H9 (cell line): ENCODE measurements around the gene SLC25A41. TPM values are rescaled to one million over a fixed set of nuclear protein-coding genes. Genes with fewer than 3 reads are reported as not detected.

Source experiments
- DNase-seq: peaks from one replicate; pipeline ENCODE4 v3.0.0-alpha.2; 2017
- H2AFZ ChIP-seq: one replicate; pipeline ENCODE4 v1.6.1; 2013; ENCODE audit warnings: mild to moderate bottlenecking, low read length, control low read depth, moderate library complexity
- H2AK5ac ChIP-seq: 2 replicates; pipeline ENCODE4 v1.6.1; 2013; ENCODE audit warnings: low read length, control low read depth, mixed read lengths; ENCODE audit not compliant: insufficient read length
- H2BK120ac ChIP-seq: one replicate; pipeline ENCODE4 v1.6.1; 2013; ENCODE audit warnings: low read depth, mild to moderate bottlenecking, low read length, control low read depth, inconsistent platforms; ENCODE audit not compliant: poor library complexity, severe bottlenecking
- H2BK12ac ChIP-seq: 2 replicates; pipeline ENCODE4 v1.6.1; 2013; ENCODE audit warnings: low read length, control low read depth, mixed read lengths, low read depth; ENCODE audit not compliant: insufficient read length
- H2BK15ac ChIP-seq: 2 replicates; pipeline ENCODE4 v1.6.1; 2013; ENCODE audit warnings: low read depth, low read length, control low read depth
- H2BK20ac ChIP-seq: one replicate; pipeline ENCODE4 v1.6.1; 2013; ENCODE audit warnings: low read depth, mild to moderate bottlenecking, low read length, control low read depth, inconsistent platforms; ENCODE audit not compliant: poor library complexity, severe bottlenecking
- H2BK5ac ChIP-seq: 2 replicates; pipeline ENCODE4 v1.6.1; 2013; ENCODE audit warnings: low read length, control low read depth, mixed read lengths; ENCODE audit not compliant: insufficient read length
- H3K14ac ChIP-seq: 2 replicates; pipeline ENCODE4 v1.6.1; 2013; ENCODE audit warnings: low read length, control low read depth; ENCODE audit not compliant: insufficient read depth
- H3K18ac ChIP-seq: 2 replicates; pipeline ENCODE4 v1.6.1; 2013; ENCODE audit warnings: low read depth, mild to moderate bottlenecking, mixed read lengths, low read length, control low read depth; ENCODE audit not compliant: insufficient read length
- H3K23ac ChIP-seq: 2 replicates; pipeline ENCODE4 v1.6.1; 2013; ENCODE audit warnings: low read length, control low read depth, mixed read lengths, low read depth; ENCODE audit not compliant: insufficient read length
- H3K23me2 ChIP-seq: 2 replicates; pipeline ENCODE4 v1.6.1; 2013; ENCODE audit warnings: low read depth, mild to moderate bottlenecking, mixed read lengths, low read length, control low read depth; ENCODE audit not compliant: insufficient read length, poor library complexity, severe bottlenecking
- H3K27ac ChIP-seq: 2 replicates; pipeline ENCODE4 v1.5.1; 2013; ENCODE audit warnings: low read length, control low read depth, mixed read lengths, low read depth; ENCODE audit not compliant: insufficient read length
- H3K27me3 ChIP-seq: 2 replicates; pipeline ENCODE4 v1.6.1; 2013; ENCODE audit warnings: low read length, control low read depth, inconsistent platforms; ENCODE audit not compliant: insufficient read depth
- H3K4ac ChIP-seq: 2 replicates; pipeline ENCODE4 v1.6.1; 2013; ENCODE audit warnings: low read depth, mild to moderate bottlenecking, control low read depth, inconsistent platforms, low read length, moderate library complexity
- H3K4me1 ChIP-seq: 2 replicates; pipeline ENCODE4 v1.6.1; 2013; ENCODE audit warnings: low read length, control low read depth, inconsistent platforms; ENCODE audit not compliant: insufficient read depth
- H3K4me2 ChIP-seq: 2 replicates; pipeline ENCODE4 v1.6.1; 2013; ENCODE audit warnings: low read length, control low read depth, mixed read lengths; ENCODE audit not compliant: insufficient read length, insufficient read depth
- H3K56ac ChIP-seq: 2 replicates; pipeline ENCODE4 v1.6.1; 2013; ENCODE audit warnings: low read depth, mild to moderate bottlenecking, mixed read lengths, low read length, control low read depth; ENCODE audit not compliant: insufficient read length
- H3K79me1 ChIP-seq: 2 replicates; pipeline ENCODE4 v1.6.1; 2013; ENCODE audit warnings: low read depth, mild to moderate bottlenecking, moderate library complexity, low read length, control low read depth, inconsistent platforms; ENCODE audit not compliant: insufficient read depth, poor library complexity, severe bottlenecking
- H3K79me2 ChIP-seq: 2 replicates; pipeline ENCODE4 v1.6.1; 2013; ENCODE audit warnings: low read length, control low read depth, inconsistent platforms; ENCODE audit not compliant: insufficient read depth
- H3K9ac ChIP-seq: 2 replicates; pipeline ENCODE4 v1.6.1; 2013; ENCODE audit warnings: low read length, control low read depth, mixed read lengths; ENCODE audit not compliant: insufficient read length; ENCODE audit errors: extremely low read depth
- H3K9me3 ChIP-seq: one replicate; pipeline ENCODE4 v1.6.1; 2013; ENCODE audit warnings: low read depth, low read length, inconsistent platforms; ENCODE audit not compliant: control insufficient read depth
- H3T11ph ChIP-seq: one replicate; pipeline ENCODE4 v1.6.1; 2013; ENCODE audit warnings: mild to moderate bottlenecking, low read length, control low read depth, inconsistent platforms
- H4K20me1 ChIP-seq: one replicate; pipeline ENCODE4 v1.6.1; 2013; ENCODE audit not compliant: control insufficient read depth, insufficient read length, insufficient read depth
- H4K5ac ChIP-seq: 2 replicates; pipeline ENCODE4 v1.6.1; 2013; ENCODE audit warnings: low read depth, mild to moderate bottlenecking, mixed read lengths, low read length, control low read depth; ENCODE audit not compliant: insufficient read length
- H4K8ac ChIP-seq: replicated peaks from 2 replicates; pipeline ENCODE4 v1.6.1; 2013; ENCODE audit warnings: low read length, control low read depth, mixed read lengths, low read depth; ENCODE audit not compliant: insufficient read length
- H4K91ac ChIP-seq: 2 replicates; pipeline ENCODE4 v1.6.1; 2013; ENCODE audit warnings: low read depth, mild to moderate bottlenecking, moderate library complexity, mixed read lengths, low read length, control low read depth; ENCODE audit not compliant: insufficient read length
- H3K27ac Mint-ChIP-seq, 3 experiments: 2 replicates in 2 of 3; 3 replicates in 1 of 3; pipeline ENCODE4 v1.8.0; 2020 to 2021; ENCODE audit warnings: mixed read lengths in 3 of 3, mild to moderate bottlenecking in 1 of 3, moderate library complexity in 1 of 3
- H3K27me3 Mint-ChIP-seq: 2 replicates; pipeline ENCODE4 v1.8.0; 2021; ENCODE audit warnings: low read depth, mild to moderate bottlenecking, moderate library complexity, mixed read lengths
- H3K36me3 Mint-ChIP-seq, 3 experiments: 2 replicates in 2 of 3; 3 replicates in 1 of 3; pipeline ENCODE4 v1.8.0; 2020 to 2021; ENCODE audit warnings: low read depth in 3 of 3, mixed read lengths in 3 of 3; ENCODE audit not compliant: insufficient read depth in 1 of 3
- H3K4me1 Mint-ChIP-seq, 2 experiments: 2 replicates each; pipeline ENCODE4 v1.8.0; 2020; ENCODE audit warnings: mixed read lengths in 2 of 2
- H3K4me3 Mint-ChIP-seq, 2 experiments: 2 replicates in 1 of 2; 3 replicates in 1 of 2; pipeline ENCODE4 v1.8.0; 2020 to 2021; ENCODE audit warnings: mild to moderate bottlenecking in 2 of 2, mixed read lengths in 2 of 2, moderate library complexity in 1 of 2
- H3K9me3 Mint-ChIP-seq, 2 experiments: 2 replicates in 1 of 2; 3 replicates in 1 of 2; pipeline ENCODE4 v1.8.0; 2020; ENCODE audit warnings: mild to moderate bottlenecking in 2 of 2, mixed read lengths in 2 of 2, moderate library complexity in 1 of 2
- CTCF ChIP-seq: fragments of 200-600 bp; sonication (generic); conservative IDR thresholded peaks from 3 replicates; pipeline ENCODE4 v1.8.0; 2021; ENCODE audit warnings: antibody characterized with exemption, mild to moderate bottlenecking
- WGBS: extraction: QIAGEN DNeasy Blood & Tissue Kit; methylation state at CpG from one replicate; pipeline ENCODE4 v1.1.7; 2013; ENCODE audit warnings: missing lambda C conversion rate, low lambda C conversion rate, mixed read lengths; ENCODE audit not compliant: insufficient read length; ENCODE audit errors: extremely low coverage; 5-methylcytosine and 5-hydroxymethylcytosine counted together
- total RNA-seq: library from RNA; stranded (reverse); gene quantifications from 2 replicates; pipeline ENCODE4 v1.2.1, GENCODE V29; 2021

The SLC25A41 gene
- total RNA-seq, 1 experiment from 2014 or later = 0.20 TPM

DNA sequence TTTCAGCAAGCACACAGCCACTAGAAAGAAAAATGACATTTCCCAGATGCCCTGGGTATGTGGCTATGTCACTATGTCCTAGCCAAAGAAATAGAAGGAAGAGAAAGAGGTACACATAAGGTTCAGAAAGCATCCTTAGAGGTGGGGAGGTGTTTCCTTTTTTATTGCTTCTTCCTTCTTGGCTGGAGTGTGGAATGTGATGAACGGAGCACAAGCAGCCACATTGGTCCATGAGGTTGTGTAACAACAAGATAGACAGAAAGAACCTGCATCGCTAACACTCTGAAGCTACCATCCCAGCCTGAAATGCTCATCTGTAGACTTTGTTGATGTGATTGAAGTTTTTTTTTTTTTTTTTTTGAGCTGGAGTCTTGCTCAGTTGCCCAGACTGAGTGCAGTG lies 19.3 kb upstream of the SLC25A41 start:
- no peak overlapping the region for H3K4me3 Mint-ChIP-seq
- H2BK12ac ChIP-seq = no peak overlapping the region
- no peak for DNase-seq
- H4K20me1 ChIP-seq = no peaks in the 10 kb centered on the region
- no peak overlapping the region for H2BK5ac ChIP-seq
- H2AFZ ChIP-seq = no peak overlapping the region
- H4K8ac ChIP-seq = no peak overlapping the region
- H3K4me1 Mint-ChIP-seq = no peaks in the 10 kb centered on the region; a peak in 1 of 4 replicates
- no peak overlapping the region for H3K27ac ChIP-seq
- H2AK5ac ChIP-seq = no peak overlapping the region
- no peak overlapping the region for H3K56ac ChIP-seq
- no peaks in the 10 kb centered on the region for H3K79me2 ChIP-seq
- peaks cover 31 to 53% (median 48%) of the 10 kb centered on the region in 3 experiments for H3K36me3 Mint-ChIP-seq
- no CpG with 5 or more reads among the region's 2 CpGs for WGBS
- H3K23ac ChIP-seq = no peak overlapping the region
- H3K27me3 ChIP-seq = no peaks in the 10 kb centered on the region
- H3K18ac ChIP-seq = no peak overlapping the region
- no peaks in the 10 kb centered on the region for H3K79me1 ChIP-seq
- H3K4me1 ChIP-seq = no peaks in the 10 kb centered on the region
- H3K4ac ChIP-seq = no peak overlapping the region
- no peak for TF ChIP-seq CTCF
- no peak overlapping the region for H4K5ac ChIP-seq
- peaks cover 6 to 7% of the 10 kb centered on the region in 2 experiments; a peak in 4 of 5 replicates for H3K9me3 Mint-ChIP-seq
- H3K9me3 ChIP-seq = peaks cover 8% of the 10 kb centered on the region
- H2BK120ac ChIP-seq = no peak overlapping the region
- H3K23me2 ChIP-seq = no peaks in the 10 kb centered on the region
- H4K91ac ChIP-seq = no peak overlapping the region
- H3K9ac ChIP-seq = no peak overlapping the region
- H3K27me3 Mint-ChIP-seq = no peaks in the 10 kb centered on the region
- no peak overlapping the region for H3K14ac ChIP-seq
- no peak overlapping the region for H3K4me2 ChIP-seq
- no peak overlapping the region for H2BK15ac ChIP-seq
- no peak overlapping the region for H3K27ac Mint-ChIP-seq
- H2BK20ac ChIP-seq = no peak overlapping the region
- no peak overlapping the region for H3T11ph ChIP-seq
